ENCODE measurements around the gene ARV1.
"Not testable (repeated sequence)": the region's sequence is repeated elsewhere in the genome, so short reads cannot be mapped to it uniquely, and the experiment has no call there.

Gene ARV1

GRCh38 chr1:231020139-231020601 is 41.3 kb downstream of the ARV1 start:
- no peak for DNase-seq (ENCODE audit: low read depth)

GRCh38 chr1:231020816-231021215 is 41.9 kb downstream of the ARV1 start:
- no peak for DNase-seq (ENCODE audit: low read depth)

GRCh38 chr1:231021540-231022031 is 42.7 kb downstream of the ARV1 start:
- no peak for DNase-seq (ENCODE audit: low read depth)

- not testable (repeated sequence) for DNase-seq (ENCODE audit: low read depth)
Observed at GRCh38 chr1:231022543-231022942, 43.6 kb downstream of the ARV1 start.

- no peak for DNase-seq (ENCODE audit: low read depth)
Observed at GRCh38 chr1:231023150-231023549, 44.3 kb downstream of the ARV1 start.

- DNase-seq (ENCODE audit: low read depth) = no peak
Observed at GRCh38 chr1:231026576-231026975, 47.7 kb downstream of the ARV1 start.

- DNase-seq (ENCODE audit: low read depth) = no peak
Observed at GRCh38 chr1:231027136-231027925, 48.4 kb downstream of the ARV1 start.

- no peak for DNase-seq (ENCODE audit: low read depth)
Observed at GRCh38 chr1:231027971-231028370, 49.1 kb downstream of the ARV1 start.

- no peak for DNase-seq (ENCODE audit: low read depth)
Observed at GRCh38 chr1:231028682-231029081, 49.8 kb downstream of the ARV1 start.

GRCh38 chr1:231029247-231029646 is 50.4 kb downstream of the ARV1 start:
- not testable (repeated sequence) for DNase-seq (ENCODE audit: low read depth)

GRCh38 chr1:231029841-231030240 is 50.9 kb downstream of the ARV1 start:
- no peak for DNase-seq (ENCODE audit: low read depth)

- no peak for DNase-seq (ENCODE audit: low read depth)
Observed at GRCh38 chr1:231032963-231033362, 54.1 kb downstream of the ARV1 start.

- DNase-seq (ENCODE audit: low read depth) = no peak
Observed at GRCh38 chr1:231035799-231036198, 56.9 kb downstream of the ARV1 start.

- no peak for DNase-seq (ENCODE audit: low read depth)
Observed at GRCh38 chr1:231036416-231036815, 57.5 kb downstream of the ARV1 start.

- no peak for DNase-seq (ENCODE audit: low read depth)
Observed at GRCh38 chr1:231037585-231038517, 59.0 kb downstream of the ARV1 start.

- DNase-seq (ENCODE audit: low read depth) = no peak
Observed at GRCh38 chr1:231039161-231040018, 60.5 kb downstream of the ARV1 start.

- peak; percentile 61 for DNase-seq (ENCODE audit: low read depth)
Observed at GRCh38 chr1:231040019-231040799, 61.3 kb downstream of the ARV1 start, which contains the start of gene FAM89A. TSS of gene FAM89A (minus strand) at chr1:231040254. CDS start at chr1:231040211, 43 bp downstream.

- no peak for DNase-seq (ENCODE audit: low read depth)
Observed at GRCh38 chr1:231040800-231041718, 62.2 kb downstream of the ARV1 start.

GRCh38 chr1:231041719-231042261 is 62.9 kb downstream of the ARV1 start:
- DNase-seq (ENCODE audit: low read depth) = peak; percentile 11

All from stimulated activated CD4-positive, alpha-beta T cell treated with anti-CD3 and anti-CD28 coated beads, Interleukin-2, amount 100 ng/mL, for 4 hours (primary cell).